IMR-90 (cell line): Measurements from ENCODE around the gene PDE6B. TPM values are rescaled to one million over a fixed set of nuclear protein-coding genes. Genes with fewer than 3 reads are reported as not detected.

Experiments
- ATAC-seq: fragments of 200-7000 bp; cut with Tn5 transposase; 2 replicates; pipeline ENCODE4 v1.9.1; 2020; ENCODE audit warnings: low read depth, mild to moderate bottlenecking, moderate library complexity
- BruUV-seq: library from RNA; stranded (reverse); fragments of 400-500 nt; replicated peaks from 2 replicates; lab custom pipeline; 2021; lab: Mats Ljungman, UMichigan
- CTCF ChIA-PET: fragments of 300-600 bp; formaldehyde crosslinking; extraction: SDS; loops from one replicate; lab custom pipeline; 2021; ENCODE audit warnings: antibody characterized with exemption; lab: Yijun Ruan, JAX
- POLR2A ChIA-PET: fragments of 300-600 bp; sonication (Branson Sonifier 250); formaldehyde crosslinking; loops from one replicate; lab custom pipeline; 2022; ENCODE audit warnings: antibody characterized with exemption; ENCODE audit not compliant: unreplicated experiment; lab: Charles Lee
- DNase-seq: peaks from one replicate; pipeline ENCODE4 v3.0.0; 2013
- H2AFZ ChIP-seq: replicated peaks from 2 replicates; pipeline ENCODE3; 2013; ENCODE audit warnings: low read length, mild to moderate bottlenecking; ENCODE audit not compliant: poor library complexity
- H2AK5ac ChIP-seq: 2 replicates; pipeline ENCODE4 v1.6.1; 2013; ENCODE audit warnings: low read depth, low read length, inconsistent platforms
- H2AK9ac ChIP-seq: replicated peaks from 2 replicates; pipeline ENCODE3; 2013; ENCODE audit warnings: mild to moderate bottlenecking, low read depth, low read length, moderate library complexity; ENCODE audit not compliant: poor library complexity
- H2BK120ac ChIP-seq: 2 replicates; pipeline ENCODE4 v1.6.1; 2013; ENCODE audit warnings: low read depth, low read length, inconsistent platforms
- H2BK15ac ChIP-seq: 3 replicates; pipeline ENCODE4 v1.6.1; 2013; ENCODE audit warnings: low read depth, low read length, inconsistent platforms
- H2BK20ac ChIP-seq: 2 replicates; pipeline ENCODE4 v1.6.1; 2013; ENCODE audit warnings: low read depth, mild to moderate bottlenecking, inconsistent platforms, low read length, moderate library complexity
- H2BK5ac ChIP-seq: 2 replicates; pipeline ENCODE4 v1.6.1; 2013; ENCODE audit warnings: mild to moderate bottlenecking, low read depth, low read length, inconsistent platforms; ENCODE audit not compliant: poor library complexity, severe bottlenecking
- H3K14ac ChIP-seq: replicated peaks from 2 replicates; pipeline ENCODE4 v1.6.1; 2013; ENCODE audit warnings: low read depth, low read length, inconsistent platforms
- H3K18ac ChIP-seq: 2 replicates; pipeline ENCODE4 v1.6.1; 2013; ENCODE audit warnings: low read depth, low read length, control low read depth
- H3K23ac ChIP-seq: 2 replicates; pipeline ENCODE4 v1.6.1; 2013; ENCODE audit warnings: low read depth, low read length, inconsistent platforms
- H3K27ac ChIP-seq: 2 replicates; pipeline ENCODE4 v1.5.1; 2013; ENCODE audit warnings: mild to moderate bottlenecking, control low read depth, low read length; ENCODE audit not compliant: insufficient read depth
- H3K27me3 ChIP-seq: 2 replicates; pipeline ENCODE4 v1.6.1; 2013; ENCODE audit warnings: low read length; ENCODE audit not compliant: control insufficient read depth, insufficient read depth
- H3K36me3 ChIP-seq: 2 replicates; pipeline ENCODE4 v1.6.1; 2013; ENCODE audit warnings: low read length, mixed read lengths; ENCODE audit not compliant: control insufficient read depth, insufficient read depth
- H3K4ac ChIP-seq: 2 replicates; pipeline ENCODE4 v1.6.1; 2013; ENCODE audit warnings: low read depth, low read length, inconsistent platforms
- H3K4me1 ChIP-seq: 2 replicates; pipeline ENCODE4 v1.6.1; 2013; ENCODE audit warnings: low read length, mixed read lengths; ENCODE audit not compliant: control insufficient read depth, insufficient read depth
- H3K4me2 ChIP-seq: 2 replicates; pipeline ENCODE4 v1.6.1; 2013; ENCODE audit warnings: low read depth, mild to moderate bottlenecking, control low read depth, low read length, moderate library complexity
- H3K4me3 ChIP-seq: 2 replicates; pipeline ENCODE4 v1.5.1; 2013; ENCODE audit warnings: low read depth, mild to moderate bottlenecking, control low read depth, low read length, moderate library complexity; ENCODE audit not compliant: insufficient read depth
- H3K56ac ChIP-seq: 2 replicates; pipeline ENCODE4 v1.6.1; 2013; ENCODE audit warnings: low read length, inconsistent platforms; ENCODE audit not compliant: insufficient read depth; ENCODE audit errors: extremely low read depth
- H3K79me1 ChIP-seq, 2 experiments: 2 replicates each; pipeline ENCODE4 v1.6.1; 2013; ENCODE audit warnings: low read length in 2 of 2, inconsistent platforms in 1 of 2, low read depth in 1 of 2
- H3K9ac ChIP-seq: 2 replicates; pipeline ENCODE4 v1.6.1; 2013; ENCODE audit warnings: low read depth, low read length, control low read depth
- H3K9me1 ChIP-seq: 2 replicates; pipeline ENCODE4 v1.6.1; 2013; ENCODE audit warnings: low read length, inconsistent platforms; ENCODE audit not compliant: insufficient read depth
- H3K9me3 ChIP-seq: 2 replicates; pipeline ENCODE4 v1.6.1; 2013; ENCODE audit warnings: low read length; ENCODE audit not compliant: control insufficient read depth, insufficient read depth
- H4K20me1 ChIP-seq: 2 replicates; pipeline ENCODE4 v1.6.1; 2013; ENCODE audit warnings: low read length, inconsistent platforms; ENCODE audit not compliant: insufficient read depth
- H4K5ac ChIP-seq: 2 replicates; pipeline ENCODE4 v1.6.1; 2013; ENCODE audit warnings: mild to moderate bottlenecking, low read depth, low read length, control low read depth
- H4K8ac ChIP-seq, 2 experiments: 2 replicates each; pipeline ENCODE4 v1.6.1; 2013; ENCODE audit warnings: low read depth in 2 of 2, low read length in 2 of 2, control low read depth in 1 of 2, inconsistent platforms in 1 of 2
- H4K91ac ChIP-seq: 2 replicates; pipeline ENCODE4 v1.6.1; 2013; ENCODE audit warnings: low read depth, low read length, inconsistent platforms; ENCODE audit not compliant: insufficient read depth
- CEBPB ChIP-seq: IDR thresholded peaks from 2 replicates; pipeline ENCODE4 v1.6.1; 2012; ENCODE audit warnings: low read depth, low read length, improper control_type of control experiment
- MXI1 ChIP-seq: IDR thresholded peaks from 2 replicates; pipeline ENCODE4 v1.6.1; 2012; ENCODE audit warnings: low read depth, mild to moderate bottlenecking, low read length, moderate library complexity, borderline replicate concordance
- NFE2L2 ChIP-seq: fragments of 150-350 bp; IDR thresholded peaks from 2 replicates; pipeline ENCODE4 v1.6.1; 2016; ENCODE audit warnings: low read depth, mild to moderate bottlenecking, low read length
- RAD21 ChIP-seq: IDR thresholded peaks from 2 replicates; pipeline ENCODE4 v1.6.1; 2012; ENCODE audit warnings: low read length, improper control_type of control experiment
- SMC3 ChIP-seq: fragments of 150-350 bp; IDR thresholded peaks from 2 replicates; pipeline ENCODE4 v1.6.1; 2016; ENCODE audit warnings: low read depth, mild to moderate bottlenecking, antibody characterized with exemption, low read length, moderate library complexity
- WGBS, 2 experiments: methylation state at CpG; one replicate each; pipeline versions ENCODE4 v1.1.5 to v1.1.7; 2013; ENCODE audit warnings: missing lambda C conversion rate in 2 of 2; ENCODE audit not compliant: insufficient read length in 1 of 2; ENCODE audit errors: extremely low coverage in 2 of 2; 5-methylcytosine and 5-hydroxymethylcytosine counted together
- dilution Hi-C: fragments of 300-500 bp; cut with HindIII; formaldehyde crosslinking; loops from one replicate; pipeline ENCODE4 v1.14.3; 2018; ENCODE audit warnings: low sequenced_read_pairs; ENCODE audit not compliant: unreplicated experiment
- in situ Hi-C: fragments of 300-500 bp; cut with MboI; formaldehyde crosslinking; loops from 3 replicates; pipeline ENCODE4 v1.14.3; 2019; ENCODE audit warnings: low sequenced_read_pairs, inconsistent platforms, mixed read lengths
- intact Hi-C: fragments of 100-400 bp; cut with micrococcal nuclease; formaldehyde crosslinking; loops from 2 replicates; pipeline ENCODE4 v1.10.0; 2022
- polyA plus RNA-seq, 3 experiments: library from polyadenylated mRNA; depleted of rRNA; stranded (reverse); fragments of >200 nt; gene quantifications; 2 replicates each; pipeline ENCODE4 v1.2.3, GENCODE V29; 2012; ENCODE audit warnings: low replicate concordance in 1 of 3
- total RNA-seq: library from RNA; depleted of rRNA; stranded (reverse); fragments of >200 nt; gene quantifications from 2 replicates; pipeline ENCODE4 v1.2.3, GENCODE V29; 2012
- TF ChIP-seq, protein P1 (sequence below): fragments of 150-350 bp; IDR thresholded peaks from 2 replicates; pipeline ENCODE4 v1.6.1; 2017; ENCODE audit warnings: mild to moderate bottlenecking, antibody characterized with exemption, low read length, low read depth
- TF ChIP-seq, protein P2 (sequence below): fragments of 150-350 bp; IDR thresholded peaks from 2 replicates; pipeline ENCODE4 v1.6.1; 2016; ENCODE audit warnings: low read depth, mild to moderate bottlenecking, low read length, moderate library complexity, borderline replicate concordance

The PDE6B gene
- total and polyA plus RNA-seq, 2 of the 4 experiments (the other 2 are of a cell fraction), result under 0.01 TPM; not detected in 1

DNA sequence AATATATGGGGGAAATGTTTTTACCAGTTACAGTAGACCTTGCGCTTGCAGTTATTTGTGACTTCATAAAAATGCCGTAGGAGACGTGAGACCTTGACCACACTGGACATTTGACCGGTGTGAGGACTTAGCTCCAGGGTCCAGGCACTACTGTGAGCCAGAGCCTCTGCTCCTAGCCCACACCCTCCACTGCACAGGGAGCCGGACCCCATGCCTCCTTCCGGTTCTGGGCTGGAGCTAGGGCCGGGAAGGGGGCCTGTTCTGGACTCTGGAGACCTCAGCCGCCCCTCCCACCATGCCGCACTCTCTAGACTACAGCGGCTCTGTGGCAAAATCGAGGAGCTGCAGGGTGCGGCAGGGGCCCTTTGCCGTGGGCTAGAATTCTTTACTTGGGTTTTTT is 85.5 kb downstream of the PDE6B start:
- no peak overlapping the region for H3K14ac ChIP-seq
- no peaks in the 10 kb centered on the region for H3K27me3 ChIP-seq
- H3K79me1 ChIP-seq, result peaks cover 9 to 47% of the 10 kb centered on the region in 2 experiments; a peak in 2 of 4 replicates
- no peak overlapping the region for H2BK20ac ChIP-seq
- H4K91ac ChIP-seq, result no peak overlapping the region
- 100% methylated on average over 1 of the region's 13 CpGs; no CpG with 5 or more reads in 1 of the 2 experiments for WGBS, 2 experiments
- no peak overlapping the region for H3K4me2 ChIP-seq
- H3K9me3 ChIP-seq, result no peaks in the 10 kb centered on the region
- peaks cover 12% of the 10 kb centered on the region; the same call in 1 of the 2 replicates for H3K4me1 ChIP-seq
- H3K4me3 ChIP-seq, result no peak overlapping the region
- DNase-seq (no peak), ATAC-seq (no peak)
- ChIA-PET POLR2A (no interaction called here), CTCF (interaction anchor here (1.3 kb wide), 1 partner anchor 31 kb away, joined by 5 read pairs; no protein-coding TSS in a partner anchor)
- intact Hi-C loops (no loop called here), dilution Hi-C loops (no loop called here), in situ Hi-C loops (no loop called here)
- no peak overlapping the region for H3K27ac ChIP-seq
- BruUV-seq, result no TSS peak
- H3K23ac ChIP-seq, result no peak overlapping the region
- H3K36me3 ChIP-seq, result peaks cover 15% of the 10 kb centered on the region
- no peak overlapping the region for H2BK5ac ChIP-seq
- no peak overlapping the region for H3K18ac ChIP-seq
- H3K9ac ChIP-seq, result no peak overlapping the region
- no peak overlapping the region for H4K8ac ChIP-seq
- no peak for TF ChIP-seq RAD21
- TF ChIP-seq, protein P1, sequence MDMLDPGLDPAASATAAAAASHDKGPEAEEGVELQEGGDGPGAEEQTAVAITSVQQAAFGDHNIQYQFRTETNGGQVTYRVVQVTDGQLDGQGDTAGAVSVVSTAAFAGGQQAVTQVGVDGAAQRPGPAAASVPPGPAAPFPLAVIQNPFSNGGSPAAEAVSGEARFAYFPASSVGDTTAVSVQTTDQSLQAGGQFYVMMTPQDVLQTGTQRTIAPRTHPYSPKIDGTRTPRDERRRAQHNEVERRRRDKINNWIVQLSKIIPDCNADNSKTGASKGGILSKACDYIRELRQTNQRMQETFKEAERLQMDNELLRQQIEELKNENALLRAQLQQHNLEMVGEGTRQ, result no peak
- TF ChIP-seq MXI1, result no peak
- no peak for TF ChIP-seq NFE2L2
- TF ChIP-seq CEBPB, result no peak
- TF ChIP-seq SMC3, result no peak
- TF ChIP-seq, protein P2, sequence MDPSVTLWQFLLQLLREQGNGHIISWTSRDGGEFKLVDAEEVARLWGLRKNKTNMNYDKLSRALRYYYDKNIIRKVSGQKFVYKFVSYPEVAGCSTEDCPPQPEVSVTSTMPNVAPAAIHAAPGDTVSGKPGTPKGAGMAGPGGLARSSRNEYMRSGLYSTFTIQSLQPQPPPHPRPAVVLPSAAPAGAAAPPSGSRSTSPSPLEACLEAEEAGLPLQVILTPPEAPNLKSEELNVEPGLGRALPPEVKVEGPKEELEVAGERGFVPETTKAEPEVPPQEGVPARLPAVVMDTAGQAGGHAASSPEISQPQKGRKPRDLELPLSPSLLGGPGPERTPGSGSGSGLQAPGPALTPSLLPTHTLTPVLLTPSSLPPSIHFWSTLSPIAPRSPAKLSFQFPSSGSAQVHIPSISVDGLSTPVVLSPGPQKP, result no peak
- H2AK9ac ChIP-seq, result no peak overlapping the region
- H2AK5ac ChIP-seq, result no peak overlapping the region
- no peak overlapping the region for H2BK15ac ChIP-seq
- peaks cover 12% of the 10 kb centered on the region; the same call in 1 of the 2 replicates for H3K9me1 ChIP-seq
- no peak overlapping the region for H2BK120ac ChIP-seq
- H3K4ac ChIP-seq, result no peak overlapping the region
- no peak overlapping the region for H3K56ac ChIP-seq
- no peak overlapping the region for H2AFZ ChIP-seq
- no peak overlapping the region for H4K5ac ChIP-seq
- H4K20me1 ChIP-seq, result peaks cover 69% of the 10 kb centered on the region
